RPMI8226 (cell line): ENCODE results near the gene ACTG1.

Experiments used
- DNase-seq: peaks from one replicate; pipeline ENCODE4 v3.0.0-alpha.2; 2015

Gene ACTG1

GRCh38 chr17:81492202-81492601 lies 20.4 kb downstream of the ACTG1 start:
- DNase-seq = no peak

GRCh38 chr17:81491761-81492160 lies 20.8 kb downstream of the ACTG1 start:
- no peak for DNase-seq

- no peak for DNase-seq
These were observed 21.4 kb downstream of the ACTG1 start for GRCh38 chr17:81491181-81491581.

GRCh38 chr17:81489998-81490992 lies 22.3 kb downstream of the ACTG1 start:
- no peak for DNase-seq

- DNase-seq = peak; percentile 36
These were observed 23.3 kb downstream of the ACTG1 start for GRCh38 chr17:81489012-81489997.

- DNase-seq = no peak
These were observed 24.2 kb downstream of the ACTG1 start for GRCh38 chr17:81488276-81488860.

- peak; percentile 85 for DNase-seq
These were observed 24.9 kb downstream of the ACTG1 start for GRCh38 chr17:81487487-81488275.

- DNase-seq = no peak
These were observed 25.5 kb downstream of the ACTG1 start for GRCh38 chr17:81487089-81487486.

GRCh38 chr17:81486199-81486810 lies 26.3 kb downstream of the ACTG1 start:
- DNase-seq = no peak

- DNase-seq = peak; percentile 93
These were observed 28.2 kb downstream of the ACTG1 start for GRCh38 chr17:81484195-81484979.

GRCh38 chr17:81483862-81484194 lies 28.8 kb downstream of the ACTG1 start:
- no peak for DNase-seq

- DNase-seq = no peak
These were observed 29.3 kb downstream of the ACTG1 start for GRCh38 chr17:81483085-81483861.

GRCh38 chr17:81482673-81483072 lies 29.9 kb downstream of the ACTG1 start:
- no peak for DNase-seq

- DNase-seq = no peak
These were observed 30.6 kb downstream of the ACTG1 start for GRCh38 chr17:81481815-81482505.

GRCh38 chr17:81481073-81481799 lies 31.4 kb downstream of the ACTG1 start:
- no peak for DNase-seq

- DNase-seq = no peak
These were observed 32.2 kb downstream of the ACTG1 start for GRCh38 chr17:81480140-81481072.
